HG03196 (cell line): ENCODE results near the gene MARF1.
"Not testable (repeated sequence)": the region's sequence is repeated elsewhere in the genome, so short reads cannot be mapped to it uniquely, and the experiment has no call there.

Source experiments
- ATAC-seq: cut with Tn5 transposase; IDR thresholded peaks from one replicate; pipeline ENCODE4 v1.9.1; 2021; ENCODE audit not compliant: unreplicated experiment

Gene MARF1

GRCh38 chr16:15573896-15574613, 68.9 kb downstream of the MARF1 start:
- not testable (repeated sequence) for ATAC-seq

DNA sequence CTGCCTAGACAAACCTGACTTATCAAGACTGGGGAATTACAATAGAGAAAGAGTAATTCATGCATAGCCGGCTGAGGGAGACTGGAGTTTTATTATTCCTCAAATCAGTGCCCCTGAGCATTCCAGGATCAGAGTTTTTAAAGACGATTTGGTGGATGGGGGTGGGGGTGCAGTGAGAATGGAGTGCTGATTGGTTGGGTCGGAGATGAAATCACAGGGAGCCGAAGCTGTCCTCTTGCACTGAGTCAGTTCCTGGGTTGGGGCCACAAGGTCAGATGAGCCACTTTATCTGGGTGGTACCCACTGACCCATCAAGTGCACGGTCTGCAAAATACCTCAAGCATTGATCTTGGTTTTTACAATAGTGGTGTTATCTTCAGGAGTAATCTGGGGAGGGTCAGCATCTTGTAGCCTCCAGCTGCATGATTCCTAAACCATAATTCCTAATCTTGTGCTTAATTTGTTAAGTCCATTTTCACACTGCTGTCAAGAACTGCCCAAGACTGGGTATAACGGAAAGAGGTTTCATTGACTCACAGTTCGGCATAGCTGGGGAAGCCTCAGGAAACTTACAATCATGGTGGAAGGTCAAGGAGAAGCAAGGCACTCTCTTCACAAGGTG, 69.6 kb downstream of the MARF1 start:
- ATAC-seq, result no peak

- ATAC-seq, result no peak
These were observed 70.5 kb downstream of the MARF1 start for GRCh38 chr16:15572329-15573001.

DNA sequence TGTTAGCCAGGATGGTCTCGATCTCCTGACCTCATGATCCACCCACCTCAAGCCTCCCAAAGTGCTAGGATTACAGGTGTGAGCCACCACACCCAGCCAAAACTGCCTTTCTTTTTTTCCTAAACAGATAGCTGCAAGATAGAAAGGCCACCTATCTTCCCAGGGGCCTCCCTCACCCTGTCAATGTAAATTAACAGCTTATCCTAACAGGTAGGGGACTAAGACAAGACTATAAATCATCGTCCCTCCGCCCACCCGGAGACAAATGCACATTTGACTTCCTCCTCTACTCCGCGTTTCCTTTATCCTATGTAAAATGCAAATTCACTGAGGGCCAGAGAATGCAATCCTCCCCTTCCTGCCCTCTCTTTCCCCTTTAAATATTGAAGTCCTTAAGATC, 71.4 kb downstream of the MARF1 start:
- ATAC-seq, result no peak

DNA sequence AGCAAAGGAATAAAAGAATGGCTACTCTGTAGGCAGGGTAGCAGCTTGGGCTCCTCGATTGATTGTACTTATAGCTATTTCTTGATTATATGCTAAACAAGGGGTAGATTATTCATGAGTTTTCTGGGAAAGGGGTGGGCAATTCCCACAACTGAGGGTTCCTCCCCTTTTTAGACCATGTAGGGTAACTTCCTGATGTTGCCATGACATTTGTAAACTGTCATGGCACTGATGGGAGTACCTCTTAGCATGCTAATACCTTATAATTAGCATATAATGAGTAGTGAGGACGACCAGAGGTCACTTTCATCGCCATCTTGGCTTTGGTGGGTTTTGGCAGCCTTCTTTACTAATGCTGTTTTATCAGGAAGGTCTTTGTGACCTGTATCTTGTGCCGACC, 72.3 kb downstream of the MARF1 start:
- ATAC-seq, result not testable (repeated sequence)

GRCh38 chr16:15567823-15568222, 75.1 kb downstream of the MARF1 start:
- ATAC-seq, result no peak

DNA sequence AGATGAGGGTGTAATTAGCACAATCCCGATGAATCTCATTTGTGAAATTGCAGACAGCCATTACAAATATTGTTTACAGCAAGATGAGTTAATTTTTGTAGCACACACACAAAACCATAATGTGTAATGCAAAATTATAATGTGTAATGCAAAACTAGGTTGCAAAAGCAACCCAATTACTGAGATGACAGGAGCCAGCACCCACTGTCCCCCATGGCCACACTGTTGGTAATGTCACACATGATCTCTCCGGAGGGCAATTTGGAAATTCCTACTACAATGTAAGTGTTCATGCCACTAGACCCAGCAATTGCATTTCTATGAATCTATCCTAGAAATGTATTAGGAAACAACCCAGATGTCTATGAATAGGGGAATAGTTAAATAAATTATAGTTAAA, 76.9 kb downstream of the MARF1 start:
- no peak for ATAC-seq

DNA sequence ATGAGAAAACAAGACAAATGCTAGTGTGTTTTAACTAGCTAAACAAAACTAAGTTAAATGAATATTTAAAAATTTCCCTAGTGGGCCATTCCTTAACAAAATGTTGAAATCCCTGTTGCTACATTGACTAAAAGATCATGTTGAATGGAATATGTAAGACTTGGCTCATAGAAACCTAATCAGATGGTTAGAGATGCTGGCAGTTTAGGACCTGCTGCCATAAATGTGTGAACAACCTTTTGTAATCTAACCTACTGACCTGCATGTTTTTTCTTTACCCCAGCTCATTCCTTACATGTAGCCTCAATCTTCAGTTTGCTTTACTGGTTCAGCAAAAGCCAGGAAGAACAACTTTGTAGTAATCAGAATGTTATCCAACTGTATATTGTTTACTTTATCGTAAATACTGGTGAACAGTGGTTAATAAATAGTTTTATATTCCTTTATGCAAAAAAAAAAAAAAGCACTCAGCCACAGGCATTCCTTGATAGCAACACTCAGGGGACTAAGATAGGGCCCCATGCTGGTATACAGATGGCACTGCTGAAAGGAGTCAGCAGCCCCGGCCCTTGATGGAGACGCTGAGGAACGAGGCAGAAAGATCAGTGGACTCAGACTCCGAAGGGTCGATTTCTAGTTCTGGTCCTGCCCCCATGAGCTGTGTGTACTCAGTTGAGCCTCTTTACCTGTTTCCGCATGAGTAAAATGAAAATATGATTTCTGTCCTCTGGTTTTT, 78.2 kb downstream of the MARF1 start:
- no peak for ATAC-seq

GRCh38 chr16:15559176-15559575, 83.8 kb downstream of the MARF1 start:
- ATAC-seq, result no peak

DNA sequence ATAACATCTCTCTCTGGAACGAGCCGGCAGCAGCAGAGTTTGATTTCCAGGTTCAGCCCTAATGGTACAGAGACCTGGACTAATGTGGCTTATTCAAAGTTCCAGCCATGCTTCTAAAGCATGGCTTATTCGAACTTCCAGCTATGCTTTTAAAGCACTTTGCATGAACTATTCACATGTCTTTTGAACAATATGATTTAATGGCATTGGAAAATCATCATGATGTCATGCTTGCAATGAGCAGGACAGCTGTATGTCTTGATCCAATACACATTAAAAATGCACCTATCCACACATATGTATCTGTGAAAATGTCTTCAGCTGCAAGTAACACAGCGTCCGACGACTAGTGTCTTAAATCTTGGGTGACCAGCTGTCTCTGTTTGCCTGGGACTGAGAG, 85.7 kb downstream of the MARF1 start:
- ATAC-seq, result no peak

DNA sequence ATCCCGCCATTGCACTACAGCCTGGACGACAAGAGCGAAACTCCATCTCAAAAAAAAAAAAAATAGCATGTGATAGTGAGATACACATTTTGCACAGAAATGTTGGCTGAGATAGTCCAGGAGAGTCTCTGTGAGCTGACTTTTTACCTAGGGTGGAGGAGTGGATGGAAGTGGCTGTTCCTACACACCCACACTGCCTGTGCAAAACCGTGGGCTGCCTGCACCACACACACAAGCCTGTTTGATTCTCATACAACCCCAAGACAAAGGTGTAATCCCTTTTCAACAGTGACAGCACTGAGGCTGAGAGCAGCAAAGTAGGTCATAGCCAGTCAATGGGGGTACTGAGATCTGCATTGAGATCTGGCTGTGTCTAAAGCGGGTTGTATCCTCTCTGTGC, 86.8 kb downstream of the MARF1 start:
- no peak for ATAC-seq

DNA sequence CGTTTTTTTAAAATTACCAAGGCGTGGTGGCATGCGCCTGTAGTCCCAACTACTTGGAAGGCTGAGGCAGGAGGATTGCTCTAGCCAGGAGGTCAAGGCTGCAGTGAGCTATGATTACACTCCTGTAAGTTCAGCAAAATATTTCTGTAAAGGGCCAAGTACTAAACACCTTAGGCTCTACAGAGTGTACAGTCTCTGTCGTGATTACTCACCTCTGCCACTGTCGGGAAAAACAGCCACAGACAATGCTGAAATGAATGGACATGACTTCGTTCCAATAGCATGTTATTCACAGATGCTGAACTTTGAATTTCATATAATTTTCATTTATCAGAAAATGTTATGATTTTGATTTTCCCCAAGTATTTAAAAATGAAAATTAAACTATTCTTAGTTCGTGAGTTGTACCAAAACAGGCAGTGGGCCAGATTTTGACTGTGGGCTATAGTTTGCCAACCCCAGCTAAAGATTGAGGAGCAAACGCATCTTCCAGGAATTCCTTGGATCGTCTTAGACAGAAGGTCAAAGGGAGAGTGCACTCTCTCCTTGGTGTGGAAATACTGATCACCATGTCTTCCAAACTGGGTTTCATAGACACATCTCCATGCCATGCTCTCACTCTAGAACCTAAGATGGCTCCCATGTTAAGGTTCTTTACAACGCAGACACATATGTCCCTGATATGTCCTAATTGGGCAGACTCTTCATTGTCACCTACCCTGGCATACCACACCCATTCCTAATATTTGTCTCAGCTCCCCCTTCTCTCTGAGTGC, 89.5 kb downstream of the MARF1 start:
- ATAC-seq, result no peak

GRCh38 chr16:15552507-15552906, 90.4 kb downstream of the MARF1 start:
- no peak for ATAC-seq

DNA sequence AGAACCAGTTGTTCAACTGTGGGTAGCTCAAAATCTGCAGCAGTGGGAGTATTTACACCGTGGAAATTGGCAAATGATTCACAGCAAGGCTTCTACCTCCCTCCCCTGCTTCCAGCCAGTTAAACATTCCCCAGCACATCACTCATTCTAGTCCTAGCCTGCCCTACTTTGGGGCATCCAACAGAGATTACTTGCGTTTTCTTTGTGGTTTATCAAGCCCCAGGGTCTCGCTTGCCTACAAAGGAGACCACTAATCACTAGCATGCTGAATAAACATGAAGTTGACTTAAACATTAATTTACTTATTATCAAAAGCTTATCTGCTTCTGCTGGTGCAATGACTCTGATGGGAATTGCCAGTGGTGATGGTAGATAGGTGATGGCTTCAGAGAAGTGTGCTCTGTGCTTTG, 94.5 kb downstream of the MARF1 start:
- no peak for ATAC-seq

GRCh38 chr16:15547768-15548096, 95.2 kb downstream of the MARF1 start:
- ATAC-seq, result no peak

DNA sequence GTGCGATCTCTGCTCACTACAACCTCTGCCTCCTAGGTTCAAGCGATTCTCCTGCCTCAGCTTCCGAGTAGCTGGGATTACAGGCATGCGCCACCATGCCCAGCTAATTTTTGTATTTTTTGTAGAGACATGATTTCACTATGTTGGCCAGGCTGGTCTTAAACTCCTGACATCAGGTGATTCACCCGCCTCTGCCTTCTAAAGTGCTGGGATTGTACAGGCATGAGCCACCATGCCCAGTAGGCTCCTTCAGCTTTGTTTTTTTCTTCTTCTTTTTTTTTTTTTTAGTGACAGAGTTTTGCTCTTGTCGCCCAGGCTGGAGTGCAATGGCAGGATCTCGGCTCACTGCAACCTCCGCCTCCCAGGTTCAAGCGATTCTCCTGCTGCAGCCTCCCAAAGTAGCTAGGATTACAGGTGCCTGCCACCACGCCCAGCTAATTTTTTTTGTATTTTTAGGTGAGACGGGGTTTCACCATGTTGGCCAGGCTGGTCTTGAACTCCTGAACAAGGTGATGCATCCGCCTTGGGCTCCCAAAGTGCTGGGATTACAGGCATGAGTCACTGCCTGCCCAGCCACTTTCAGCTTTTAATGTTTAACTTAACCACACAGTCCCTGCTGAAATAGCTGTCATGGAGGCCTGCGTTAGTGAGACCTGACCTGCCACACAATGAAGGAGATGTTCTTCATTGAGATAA, 95.7 kb downstream of the MARF1 start:
- not testable (repeated sequence) for ATAC-seq

DNA sequence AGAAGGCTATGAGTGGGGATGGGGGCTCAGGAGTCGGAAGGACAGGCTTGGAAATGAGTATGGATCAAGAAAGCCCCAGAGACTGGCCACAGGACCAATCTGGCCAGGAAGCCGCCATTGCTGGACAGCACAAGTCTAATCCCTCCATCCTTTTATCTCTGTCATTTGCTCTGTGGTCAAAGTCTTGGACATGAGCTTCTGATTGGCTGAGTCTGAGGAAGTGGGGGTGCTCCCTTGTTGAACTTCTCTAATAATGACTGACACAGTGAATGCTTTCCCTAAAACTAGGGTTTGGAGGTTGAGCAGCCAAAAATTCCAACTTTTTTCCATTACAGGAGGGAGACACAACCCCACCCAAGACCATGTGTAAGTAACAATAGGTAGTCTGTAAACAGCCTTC, 97.4 kb downstream of the MARF1 start:
- no peak for ATAC-seq

DNA sequence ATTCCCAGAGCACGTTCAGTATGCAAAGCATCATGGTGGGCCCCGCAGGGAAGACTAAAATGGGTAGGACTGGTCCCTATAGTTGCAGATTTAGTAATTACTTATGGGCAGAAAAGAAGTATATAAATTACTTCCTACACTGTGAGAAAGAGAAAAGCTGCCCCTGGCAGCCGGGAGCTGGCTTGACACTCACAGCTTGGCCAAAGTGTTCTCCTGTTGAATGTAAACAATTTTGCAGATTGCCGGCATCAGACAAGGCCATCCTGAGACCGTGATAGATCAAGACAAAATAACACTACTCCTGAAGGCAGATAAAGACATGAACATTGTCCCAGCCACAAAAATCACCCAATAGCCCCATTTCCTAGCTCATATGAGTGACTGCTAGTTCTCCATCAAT, 98.5 kb downstream of the MARF1 start:
- ATAC-seq, result no peak
